ENCODE results near the gene CHRDL2. TPM values are rescaled to one million over a fixed set of nuclear protein-coding genes. Genes with fewer than 3 reads are reported as not detected.

The CHRDL2 gene
- total RNA-seq, 1 experiment from 2014 or later = 0.37 TPM

- H3K36me3 Mint-ChIP-seq = no peaks in the 10 kb centered on the region
- H3K27ac Mint-ChIP-seq = no peak overlapping the region
- no peak for DNase-seq (ENCODE audit: low spot score)
- TF ChIP-seq ZMAT4 (CRISPR knock-in tag; IDR thresholded peaks at IDR 0.05) = no peak
- TF ChIP-seq, protein P1, sequence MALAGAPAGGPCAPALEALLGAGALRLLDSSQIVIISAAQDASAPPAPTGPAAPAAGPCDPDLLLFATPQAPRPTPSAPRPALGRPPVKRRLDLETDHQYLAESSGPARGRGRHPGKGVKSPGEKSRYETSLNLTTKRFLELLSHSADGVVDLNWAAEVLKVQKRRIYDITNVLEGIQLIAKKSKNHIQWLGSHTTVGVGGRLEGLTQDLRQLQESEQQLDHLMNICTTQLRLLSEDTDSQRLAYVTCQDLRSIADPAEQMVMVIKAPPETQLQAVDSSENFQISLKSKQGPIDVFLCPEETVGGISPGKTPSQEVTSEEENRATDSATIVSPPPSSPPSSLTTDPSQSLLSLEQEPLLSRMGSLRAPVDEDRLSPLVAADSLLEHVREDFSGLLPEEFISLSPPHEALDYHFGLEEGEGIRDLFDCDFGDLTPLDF (CRISPR knock-in tag; IDR thresholded peaks at IDR 0.05) = no peak
- TF ChIP-seq ZNF423 (CRISPR knock-in tag; IDR thresholded peaks at IDR 0.05) = no peak
- no peak for TF ChIP-seq ZNF138 (CRISPR knock-in tag; conservative IDR thresholded peaks at IDR 0.05)
- TF ChIP-seq, protein P2, sequence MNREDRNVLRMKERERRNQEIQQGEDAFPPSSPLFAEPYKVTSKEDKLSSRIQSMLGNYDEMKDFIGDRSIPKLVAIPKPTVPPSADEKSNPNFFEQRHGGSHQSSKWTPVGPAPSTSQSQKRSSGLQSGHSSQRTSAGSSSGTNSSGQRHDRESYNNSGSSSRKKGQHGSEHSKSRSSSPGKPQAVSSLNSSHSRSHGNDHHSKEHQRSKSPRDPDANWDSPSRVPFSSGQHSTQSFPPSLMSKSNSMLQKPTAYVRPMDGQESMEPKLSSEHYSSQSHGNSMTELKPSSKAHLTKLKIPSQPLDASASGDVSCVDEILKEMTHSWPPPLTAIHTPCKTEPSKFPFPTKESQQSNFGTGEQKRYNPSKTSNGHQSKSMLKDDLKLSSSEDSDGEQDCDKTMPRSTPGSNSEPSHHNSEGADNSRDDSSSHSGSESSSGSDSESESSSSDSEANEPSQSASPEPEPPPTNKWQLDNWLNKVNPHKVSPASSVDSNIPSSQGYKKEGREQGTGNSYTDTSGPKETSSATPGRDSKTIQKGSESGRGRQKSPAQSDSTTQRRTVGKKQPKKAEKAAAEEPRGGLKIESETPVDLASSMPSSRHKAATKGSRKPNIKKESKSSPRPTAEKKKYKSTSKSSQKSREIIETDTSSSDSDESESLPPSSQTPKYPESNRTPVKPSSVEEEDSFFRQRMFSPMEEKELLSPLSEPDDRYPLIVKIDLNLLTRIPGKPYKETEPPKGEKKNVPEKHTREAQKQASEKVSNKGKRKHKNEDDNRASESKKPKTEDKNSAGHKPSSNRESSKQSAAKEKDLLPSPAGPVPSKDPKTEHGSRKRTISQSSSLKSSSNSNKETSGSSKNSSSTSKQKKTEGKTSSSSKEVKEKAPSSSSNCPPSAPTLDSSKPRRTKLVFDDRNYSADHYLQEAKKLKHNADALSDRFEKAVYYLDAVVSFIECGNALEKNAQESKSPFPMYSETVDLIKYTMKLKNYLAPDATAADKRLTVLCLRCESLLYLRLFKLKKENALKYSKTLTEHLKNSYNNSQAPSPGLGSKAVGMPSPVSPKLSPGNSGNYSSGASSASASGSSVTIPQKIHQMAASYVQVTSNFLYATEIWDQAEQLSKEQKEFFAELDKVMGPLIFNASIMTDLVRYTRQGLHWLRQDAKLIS (CRISPR knock-in tag; IDR thresholded peaks at IDR 0.05; ENCODE audit: borderline replicate concordance) = no peak
- TF ChIP-seq SOX15 (CRISPR knock-in tag; IDR thresholded peaks at IDR 0.05) = no peak
- H3K4me3 Mint-ChIP-seq = no peak overlapping the region; the same call in 1 of the 2 replicates
- no peaks in the 10 kb centered on the region for H3K9me3 Mint-ChIP-seq
- no peak for ATAC-seq
- H3K27me3 Mint-ChIP-seq (ENCODE audit: low read depth) = peaks cover 95% of the 10 kb centered on the region
- peaks cover 14% of the 10 kb centered on the region for H3K4me1 Mint-ChIP-seq
- ChIA-PET CTCF (interaction anchor here (1.3 to 3.1 kb wide), 4 partner anchors 9 to 27 kb away, joined by 3 to 50 read pairs (median 6); no protein-coding TSS in a partner anchor), POLR2A (no interaction called here)
Observed at GRCh38 chr11:74729397-74729796, 1.8 kb downstream of the CHRDL2 start.

DNA sequence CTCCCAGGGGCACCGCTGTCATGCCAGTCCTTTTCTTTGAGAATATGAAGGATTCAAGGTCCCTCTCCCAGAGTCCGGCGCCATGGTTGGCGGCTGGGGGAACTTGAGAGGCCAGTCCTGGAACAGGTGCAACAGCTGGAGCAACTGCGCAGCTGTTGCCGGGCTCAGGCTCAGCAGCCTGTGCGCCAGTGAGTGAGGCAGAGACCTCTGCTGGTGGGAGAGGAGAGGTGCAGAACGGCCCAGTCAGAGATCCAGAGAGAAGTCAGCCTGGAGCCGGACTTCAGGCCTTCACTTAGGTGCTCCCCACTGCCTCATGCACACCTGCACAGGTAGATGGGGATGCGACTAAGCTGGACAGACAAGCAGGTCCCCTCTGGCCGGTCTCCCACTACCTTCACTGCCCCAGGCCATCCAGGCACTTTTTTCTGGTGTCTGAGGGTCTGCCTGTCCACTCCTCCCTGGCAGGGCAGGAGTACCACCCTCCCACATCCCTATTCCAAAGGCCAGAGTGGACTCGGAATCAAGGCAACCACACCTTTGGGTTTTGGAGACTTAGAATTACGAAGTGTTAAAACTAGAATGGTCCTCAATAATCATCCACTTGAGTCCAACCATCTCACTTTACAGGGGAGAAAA, 4.6 kb downstream of the CHRDL2 start:
- Mint-ChIP-seq H3K9me3 (no peaks in the 10 kb centered on the region), H3K27ac (no peak overlapping the region), H3K4me3 (no peak overlapping the region), H3K4me1 (peaks cover 6% of the 10 kb centered on the region; the same call in 1 of the 2 replicates), H3K36me3 (no peaks in the 10 kb centered on the region), H3K27me3 (ENCODE audit: low read depth) (peaks cover 78% of the 10 kb centered on the region)
- ChIA-PET POLR2A (interaction anchor here (0.6 to 0.9 kb wide), 2 partner anchors 25 to 26 kb away, joined by 3 read pairs; no protein-coding TSS in a partner anchor), CTCF (interaction anchor here (0.6 to 13.9 kb wide), 22 partner anchors 9 to 277 kb away, joined by 3 to 263 read pairs (median 4); partner anchors contain the start of gene RNF169)
- no peak for TF ChIP-seq RELA (CRISPR knock-in tag; IDR thresholded peaks at IDR 0.05; ENCODE audit: borderline replicate concordance)
- TF ChIP-seq PRDM15 (CRISPR knock-in tag; IDR thresholded peaks at IDR 0.05) = no peak
- TF ChIP-seq, protein P3, sequence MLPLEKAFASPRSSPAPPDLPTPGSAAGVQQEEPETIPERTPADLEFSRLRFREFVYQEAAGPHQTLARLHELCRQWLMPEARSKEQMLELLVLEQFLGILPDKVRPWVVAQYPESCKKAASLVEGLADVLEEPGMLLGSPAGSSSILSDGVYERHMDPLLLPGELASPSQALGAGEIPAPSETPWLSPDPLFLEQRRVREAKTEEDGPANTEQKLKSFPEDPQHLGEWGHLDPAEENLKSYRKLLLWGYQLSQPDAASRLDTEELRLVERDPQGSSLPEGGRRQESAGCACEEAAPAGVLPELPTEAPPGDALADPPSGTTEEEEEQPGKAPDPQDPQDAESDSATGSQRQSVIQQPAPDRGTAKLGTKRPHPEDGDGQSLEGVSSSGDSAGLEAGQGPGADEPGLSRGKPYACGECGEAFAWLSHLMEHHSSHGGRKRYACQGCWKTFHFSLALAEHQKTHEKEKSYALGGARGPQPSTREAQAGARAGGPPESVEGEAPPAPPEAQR (CRISPR knock-in tag; IDR thresholded peaks at IDR 0.05) = no peak
- TF ChIP-seq NFATC4 (CRISPR knock-in tag; IDR thresholded peaks at IDR 0.05) = no peak
- TF ChIP-seq CTCF (IDR thresholded peaks at IDR 0.05) = peak; percentile 72
- DNase-seq (ENCODE audit: low spot score) = peak; percentile 79
- peak; percentile 90 for ATAC-seq

Measured in WTC11 (cell line).